HepG2 (cell line): ENCODE results near the gene LCMT2. TPM values are rescaled to one million over a fixed set of nuclear protein-coding genes. Genes with fewer than 3 reads are reported as not detected.

Experiments
- HMGA1 ChIP-seq: sonication (generic); formaldehyde crosslinking; conservative IDR thresholded peaks from 2 replicates; pipeline ENCODE4 v1.4.0; 2020; ENCODE audit warnings: missing genetic modification reagents
- HOXA7 ChIP-seq: sonication (generic); formaldehyde crosslinking; IDR thresholded peaks from 2 replicates; pipeline ENCODE4 v1.8.1; 2022; ENCODE audit warnings: mild to moderate bottlenecking, missing genetic modification reagents, moderate library complexity
- MTA1 ChIP-seq: sonication (generic); formaldehyde crosslinking; IDR thresholded peaks from 2 replicates; pipeline ENCODE4 v1.4.0; 2020; ENCODE audit warnings: missing genetic modification reagents, mild to moderate bottlenecking, borderline replicate concordance
- MYC ChIP-seq: sonication (generic); formaldehyde crosslinking; IDR thresholded peaks from 2 replicates; pipeline ENCODE4 v1.9.0; 2021; ENCODE audit warnings: missing genetic modification reagents, borderline replicate concordance
- NFKBIZ ChIP-seq: IDR thresholded peaks from 2 replicates; pipeline ENCODE4 v1.6.1; 2018; ENCODE audit warnings: missing genetic modification reagents, missing compliant biosample characterization
- RBM39 ChIP-seq: fragments of 200-400 bp; formaldehyde crosslinking; IDR thresholded peaks from one replicate; pipeline ENCODE4 v1.6.1; 2018; ENCODE audit warnings: antibody characterized with exemption, mild to moderate bottlenecking, low read depth, low read length; ENCODE audit not compliant: poor library complexity, severe bottlenecking
- SIN3A ChIP-seq: IDR thresholded peaks from 2 replicates; pipeline ENCODE4 v1.6.1; 2011; ENCODE audit warnings: low read depth, mild to moderate bottlenecking, control low read depth, low read length, borderline replicate concordance
- SOX6 ChIP-seq, 2 experiments: fragments of 450-650 bp in 1 of 2; sonication (generic) in 1 of 2; formaldehyde crosslinking in 1 of 2; IDR thresholded peaks; 2 replicates each; pipeline versions ENCODE4 v1.4.0 to v1.6.1; 2017 to 2020; ENCODE audit warnings: antibody characterized with exemption in 1 of 2, mild to moderate bottlenecking in 1 of 2, missing genetic modification reagents in 1 of 2
- ZNF101 ChIP-seq: sonication (generic); formaldehyde crosslinking; IDR thresholded peaks from 2 replicates; pipeline ENCODE4 v1.4.0; 2020; ENCODE audit warnings: mild to moderate bottlenecking, low read depth, missing genetic modification reagents, borderline replicate concordance
- ZNF143 ChIP-seq: sonication (generic); formaldehyde crosslinking; IDR thresholded peaks from 2 replicates; pipeline ENCODE4 v1.4.0; 2020; ENCODE audit warnings: missing genetic modification reagents
- ZNF749 ChIP-seq: sonication (generic); formaldehyde crosslinking; IDR thresholded peaks from 2 replicates; pipeline ENCODE4 v1.8.0; 2022; ENCODE audit warnings: mild to moderate bottlenecking, missing genetic modification reagents, moderate library complexity, borderline replicate concordance
- polyA plus RNA-seq, 8 experiments: library from polyadenylated mRNA; depleted of rRNA in 3 of 8; stranded (reverse) in 7 of 8; unstranded in 1 of 8; fragments of >200 nt; fragmentation: Illumina TruSeq in 4 of 8; extraction: Trizol in 4 of 8; gene quantifications; 2 replicates each; pipeline versions ENCODE4 v1.2.1 to v1.2.3, GENCODE V29; 2011 to 2016; ENCODE audit warnings: low read depth in 4 of 8, missing spikeins in 1 of 8, mixed read lengths in 1 of 8; ENCODE audit not compliant: insufficient read depth in 1 of 8
- total RNA-seq, 5 experiments: library from RNA; depleted of rRNA; stranded (reverse); fragments of >200 nt; fragmentation: Illumina TruSeq; extraction: Trizol; gene quantifications; 2 replicates each; pipeline ENCODE4 v1.2.3, GENCODE V29; 2016; ENCODE audit warnings: low read depth in 1 of 5
- TF ChIP-seq, protein P1 (sequence below), 2 experiments: sonication (generic) in 1 of 2; formaldehyde crosslinking in 1 of 2; IDR thresholded peaks; 2 replicates each; pipeline versions ENCODE4 v1.4.0 to v1.6.1; 2018 to 2020; ENCODE audit warnings: missing genetic modification reagents in 2 of 2, borderline replicate concordance in 1 of 2, low read depth in 1 of 2, mild to moderate bottlenecking in 1 of 2, missing biosample characterization in 1 of 2
- TF ChIP-seq, protein P2 (sequence below): sonication (generic); formaldehyde crosslinking; conservative IDR thresholded peaks from 2 replicates; pipeline ENCODE4 v1.4.0; 2020; ENCODE audit warnings: missing genetic modification reagents
- TF ChIP-seq, protein P3 (sequence below): sonication (generic); formaldehyde crosslinking; IDR thresholded peaks from 2 replicates; pipeline ENCODE4; 2020; ENCODE audit warnings: missing genetic modification reagents, mild to moderate bottlenecking, borderline replicate concordance
- TF ChIP-seq, protein P4 (sequence below): sonication (generic); formaldehyde crosslinking; IDR thresholded peaks from 2 replicates; pipeline ENCODE4 v1.4.0; 2020; ENCODE audit warnings: missing genetic modification reagents, borderline replicate concordance

Gene LCMT2
- total and polyA plus RNA-seq, 2 of the 13 experiments (the other 11 are each of a cell fraction or from before 2014, with no cell fraction given): 6.9 to 9.1 TPM

DNA sequence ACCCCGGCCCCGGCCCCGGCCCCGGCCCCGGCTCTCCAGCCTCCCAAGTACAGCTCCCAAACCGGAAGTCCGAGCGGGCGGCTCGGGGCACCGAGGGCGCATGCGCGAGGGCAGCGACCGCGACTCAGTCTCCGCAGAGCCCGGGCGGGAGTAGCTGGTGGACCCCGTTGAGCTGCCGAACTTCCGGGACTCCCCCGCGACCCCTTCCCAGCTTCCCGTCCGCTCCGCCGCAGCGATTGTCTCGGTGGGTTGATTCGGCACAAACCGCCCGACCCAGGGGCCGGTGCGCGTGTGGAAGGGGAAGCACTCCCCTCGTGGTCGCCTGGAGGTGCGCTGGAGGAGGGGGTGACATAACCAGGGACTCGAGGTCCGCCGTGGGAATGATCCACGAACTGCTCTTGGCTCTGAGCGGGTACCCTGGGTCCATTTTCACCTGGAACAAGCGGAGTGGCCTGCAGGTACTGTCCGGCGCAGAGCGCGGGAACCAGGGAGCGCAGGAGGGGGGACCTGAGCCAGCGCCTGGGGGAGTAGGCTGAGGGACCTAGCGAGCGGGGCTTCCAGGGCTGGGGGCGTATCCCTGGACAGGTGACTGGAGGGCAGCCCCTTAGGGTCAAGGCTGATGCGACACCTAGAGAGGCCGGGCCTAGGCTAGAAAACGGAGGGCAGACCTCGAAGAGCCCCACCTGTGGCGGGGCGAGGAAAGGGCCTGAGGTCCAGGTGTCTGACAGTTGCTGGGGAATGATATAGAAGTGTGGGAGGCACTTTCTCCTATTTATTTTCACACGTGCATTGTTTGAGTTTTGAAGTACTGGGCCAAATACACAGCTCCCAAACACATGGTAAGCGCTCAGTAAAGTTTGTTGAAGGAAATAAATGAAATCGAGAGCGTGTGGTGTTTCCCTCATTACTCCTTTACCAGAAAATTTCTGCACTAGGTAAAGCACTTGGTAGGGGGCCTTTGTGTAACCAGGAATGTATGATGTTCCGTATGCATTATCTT lies 40.9 kb upstream of the LCMT2 start, which contains the start of the genes TUBGCP4 and ZSCAN29 (continued):
- TF ChIP-seq, protein P1, sequence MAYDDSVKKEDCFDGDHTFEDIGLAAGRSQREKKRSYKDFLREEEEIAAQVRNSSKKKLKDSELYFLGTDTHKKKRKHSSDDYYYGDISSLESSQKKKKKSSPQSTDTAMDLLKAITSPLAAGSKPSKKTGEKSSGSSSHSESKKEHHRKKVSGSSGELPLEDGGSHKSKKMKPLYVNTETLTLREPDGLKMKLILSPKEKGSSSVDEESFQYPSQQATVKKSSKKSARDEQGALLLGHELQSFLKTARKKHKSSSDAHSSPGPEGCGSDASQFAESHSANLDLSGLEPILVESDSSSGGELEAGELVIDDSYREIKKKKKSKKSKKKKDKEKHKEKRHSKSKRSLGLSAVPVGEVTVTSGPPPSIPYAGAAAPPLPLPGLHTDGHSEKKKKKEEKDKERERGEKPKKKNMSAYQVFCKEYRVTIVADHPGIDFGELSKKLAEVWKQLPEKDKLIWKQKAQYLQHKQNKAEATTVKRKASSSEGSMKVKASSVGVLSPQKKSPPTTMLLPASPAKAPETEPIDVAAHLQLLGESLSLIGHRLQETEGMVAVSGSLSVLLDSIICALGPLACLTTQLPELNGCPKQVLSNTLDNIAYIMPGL (CRISPR knock-in tag; IDR thresholded peaks at IDR 0.05; ENCODE audit: borderline replicate concordance in 1 of 2, low read depth in 1 of 2): peak; percentile 84 to 88; a peak in 3 of 4 replicates
- TF ChIP-seq HMGA1 (CRISPR knock-in tag): no peak
- TF ChIP-seq ZNF749 (CRISPR knock-in tag): no peak; the same call in 1 of the 2 replicates
- no peak for TF ChIP-seq SOX6 (IDR thresholded peaks at IDR 0.05)
- peak; percentile 42; the same call in 1 of the 2 replicates for TF ChIP-seq SOX6 (CRISPR knock-in tag; IDR thresholded peaks at IDR 0.05)
- peak; percentile 73 for TF ChIP-seq RBM39
- TF ChIP-seq, protein P2, sequence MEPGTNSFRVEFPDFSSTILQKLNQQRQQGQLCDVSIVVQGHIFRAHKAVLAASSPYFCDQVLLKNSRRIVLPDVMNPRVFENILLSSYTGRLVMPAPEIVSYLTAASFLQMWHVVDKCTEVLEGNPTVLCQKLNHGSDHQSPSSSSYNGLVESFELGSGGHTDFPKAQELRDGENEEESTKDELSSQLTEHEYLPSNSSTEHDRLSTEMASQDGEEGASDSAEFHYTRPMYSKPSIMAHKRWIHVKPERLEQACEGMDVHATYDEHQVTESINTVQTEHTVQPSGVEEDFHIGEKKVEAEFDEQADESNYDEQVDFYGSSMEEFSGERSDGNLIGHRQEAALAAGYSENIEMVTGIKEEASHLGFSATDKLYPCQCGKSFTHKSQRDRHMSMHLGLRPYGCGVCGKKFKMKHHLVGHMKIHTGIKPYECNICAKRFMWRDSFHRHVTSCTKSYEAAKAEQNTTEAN (CRISPR knock-in tag): no peak
- peak; percentile 41; the same call in 1 of the 2 replicates for TF ChIP-seq ZNF143 (CRISPR knock-in tag)
- TF ChIP-seq NFKBIZ (CRISPR knock-in tag): peak; percentile 46; the same call in 1 of the 2 replicates
- TF ChIP-seq MTA1 (CRISPR knock-in tag): 0 out of 2 replicates have a peak, but pooled peaks have one; percentile 67
- TF ChIP-seq MYC (CRISPR knock-in tag): peak; percentile 85
- TF ChIP-seq, protein P3, sequence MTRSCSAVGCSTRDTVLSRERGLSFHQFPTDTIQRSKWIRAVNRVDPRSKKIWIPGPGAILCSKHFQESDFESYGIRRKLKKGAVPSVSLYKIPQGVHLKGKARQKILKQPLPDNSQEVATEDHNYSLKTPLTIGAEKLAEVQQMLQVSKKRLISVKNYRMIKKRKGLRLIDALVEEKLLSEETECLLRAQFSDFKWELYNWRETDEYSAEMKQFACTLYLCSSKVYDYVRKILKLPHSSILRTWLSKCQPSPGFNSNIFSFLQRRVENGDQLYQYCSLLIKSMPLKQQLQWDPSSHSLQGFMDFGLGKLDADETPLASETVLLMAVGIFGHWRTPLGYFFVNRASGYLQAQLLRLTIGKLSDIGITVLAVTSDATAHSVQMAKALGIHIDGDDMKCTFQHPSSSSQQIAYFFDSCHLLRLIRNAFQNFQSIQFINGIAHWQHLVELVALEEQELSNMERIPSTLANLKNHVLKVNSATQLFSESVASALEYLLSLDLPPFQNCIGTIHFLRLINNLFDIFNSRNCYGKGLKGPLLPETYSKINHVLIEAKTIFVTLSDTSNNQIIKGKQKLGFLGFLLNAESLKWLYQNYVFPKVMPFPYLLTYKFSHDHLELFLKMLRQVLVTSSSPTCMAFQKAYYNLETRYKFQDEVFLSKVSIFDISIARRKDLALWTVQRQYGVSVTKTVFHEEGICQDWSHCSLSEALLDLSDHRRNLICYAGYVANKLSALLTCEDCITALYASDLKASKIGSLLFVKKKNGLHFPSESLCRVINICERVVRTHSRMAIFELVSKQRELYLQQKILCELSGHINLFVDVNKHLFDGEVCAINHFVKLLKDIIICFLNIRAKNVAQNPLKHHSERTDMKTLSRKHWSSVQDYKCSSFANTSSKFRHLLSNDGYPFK (CRISPR knock-in tag): peak; percentile 63; the same call in 1 of the 2 replicates
- no peak for TF ChIP-seq HOXA7 (CRISPR knock-in tag)
- peak; percentile 44; the same call in 1 of the 2 replicates for TF ChIP-seq SIN3A
- 0 out of 2 replicates have a peak, but pooled peaks have one; percentile 28 for TF ChIP-seq ZNF101
- TF ChIP-seq, protein P4, sequence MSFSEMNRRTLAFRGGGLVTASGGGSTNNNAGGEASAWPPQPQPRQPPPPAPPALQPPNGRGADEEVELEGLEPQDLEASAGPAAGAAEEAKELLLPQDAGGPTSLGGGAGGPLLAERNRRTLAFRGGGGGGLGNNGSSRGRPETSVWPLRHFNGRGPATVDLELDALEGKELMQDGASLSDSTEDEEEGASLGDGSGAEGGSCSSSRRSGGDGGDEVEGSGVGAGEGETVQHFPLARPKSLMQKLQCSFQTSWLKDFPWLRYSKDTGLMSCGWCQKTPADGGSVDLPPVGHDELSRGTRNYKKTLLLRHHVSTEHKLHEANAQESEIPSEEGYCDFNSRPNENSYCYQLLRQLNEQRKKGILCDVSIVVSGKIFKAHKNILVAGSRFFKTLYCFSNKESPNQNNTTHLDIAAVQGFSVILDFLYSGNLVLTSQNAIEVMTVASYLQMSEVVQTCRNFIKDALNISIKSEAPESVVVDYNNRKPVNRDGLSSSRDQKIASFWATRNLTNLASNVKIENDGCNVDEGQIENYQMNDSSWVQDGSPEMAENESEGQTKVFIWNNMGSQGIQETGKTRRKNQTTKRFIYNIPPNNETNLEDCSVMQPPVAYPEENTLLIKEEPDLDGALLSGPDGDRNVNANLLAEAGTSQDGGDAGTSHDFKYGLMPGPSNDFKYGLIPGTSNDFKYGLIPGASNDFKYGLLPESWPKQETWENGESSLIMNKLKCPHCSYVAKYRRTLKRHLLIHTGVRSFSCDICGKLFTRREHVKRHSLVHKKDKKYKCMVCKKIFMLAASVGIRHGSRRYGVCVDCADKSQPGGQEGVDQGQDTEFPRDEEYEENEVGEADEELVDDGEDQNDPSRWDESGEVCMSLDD (CRISPR knock-in tag): no peak
